K562 (cell line): Measurements from ENCODE around the gene LPAR2. TPM values are rescaled to one million over a fixed set of nuclear protein-coding genes. Genes with fewer than 3 reads are reported as not detected.
A peak's percentile ranks its signal among the peaks of the same experiment; 100 is the strongest.

Experiments used
- CTCFL ChIP-seq: IDR thresholded peaks from 2 replicates; pipeline ENCODE4 v1.6.1; 2011; ENCODE audit warnings: borderline replicate concordance, low read depth, mild to moderate bottlenecking, moderate library complexity, low read length; ENCODE audit not compliant: insufficient read depth, poor library complexity, severe bottlenecking
- ETV6 ChIP-seq, 3 experiments: fragments of 150-350 bp in 1 of 3; sonication (generic) in 1 of 3; formaldehyde crosslinking in 1 of 3; IDR thresholded peaks; 2 replicates each; pipeline versions ENCODE4 v1.6.1 to v1.8.0; 2014 to 2022; ENCODE audit warnings: borderline replicate concordance in 2 of 3, low read depth in 2 of 3, antibody characterized with exemption in 1 of 3, low read length in 1 of 3, mild to moderate bottlenecking in 1 of 3, missing genetic modification reagents in 1 of 3
- HMGN3 ChIP-seq: IDR thresholded peaks from 2 replicates; pipeline ENCODE4 v1.6.1; 2011; ENCODE audit warnings: borderline replicate concordance, low read depth, mild to moderate bottlenecking, mixed read lengths, low read length; ENCODE audit not compliant: insufficient read length; ENCODE audit errors: extremely low read depth
- NKRF ChIP-seq: fragments of 450-650 bp; IDR thresholded peaks from 2 replicates; pipeline ENCODE4 v1.6.1; 2016; ENCODE audit warnings: borderline replicate concordance
- NRF1 ChIP-seq, 2 experiments: fragments of 450-650 bp; IDR thresholded peaks in 1 of 2; conservative IDR thresholded peaks in 1 of 2; 2 replicates each; pipeline ENCODE4 v1.6.1; 2014; ENCODE audit warnings: mild to moderate bottlenecking in 2 of 2
- PHB ChIP-seq: fragments of 250-450 bp; sonication (Bioruptor Pico); IDR thresholded peaks from 2 replicates; pipeline ENCODE4 v1.5.0; 2021
- POLR2AphosphoS5 ChIP-seq: IDR thresholded peaks from 2 replicates; pipeline ENCODE4 v1.6.1; 2011; ENCODE audit warnings: mild to moderate bottlenecking, low read depth, low read length, moderate library complexity; ENCODE audit not compliant: control insufficient read depth, insufficient read depth
- PYGO2 ChIP-seq: fragments of 450-650 bp; IDR thresholded peaks from 2 replicates; pipeline ENCODE4 v1.6.1; 2016; ENCODE audit warnings: mild to moderate bottlenecking, missing genetic modification characterization, moderate library complexity, missing compliant biosample characterization
- ZBTB43 ChIP-seq: sonication (generic); formaldehyde crosslinking; IDR thresholded peaks from 2 replicates; pipeline ENCODE4 v1.8.0; 2023; ENCODE audit warnings: mild to moderate bottlenecking, missing genetic modification reagents
- ZBTB7A ChIP-seq: IDR thresholded peaks from 2 replicates; pipeline ENCODE4 v1.6.1; 2011; ENCODE audit warnings: low read depth, mild to moderate bottlenecking, low read length, moderate library complexity, borderline replicate concordance; ENCODE audit not compliant: control insufficient read depth
- ZC3H11A ChIP-seq: IDR thresholded peaks from 2 replicates; pipeline ENCODE4 v1.6.1; 2012; ENCODE audit warnings: low read depth, low read length, improper control_type of control experiment
- ZNF445 ChIP-seq: fragments of 250-450 bp; sonication (Bioruptor Pico); IDR thresholded peaks from 2 replicates; pipeline ENCODE4 v1.4.0; 2020; ENCODE audit warnings: low read depth, mild to moderate bottlenecking, moderate library complexity
- ZNF584 ChIP-seq: fragments of 200-800 bp; sonication (Bioruptor generic); IDR thresholded peaks from 2 replicates; pipeline ENCODE4 v1.6.1; 2016; ENCODE audit warnings: low read depth, mild to moderate bottlenecking, missing genetic modification characterization, missing compliant biosample characterization
- polyA plus RNA-seq, 8 experiments: library from polyadenylated mRNA; depleted of rRNA in 4 of 8; stranded (reverse) in 5 of 8; unstranded in 3 of 8; fragments of >200 nt; fragmentation: Nextera tagmentation in 2 of 8; fragmentation: Illumina TruSeq in 1 of 8; extraction: Ambion mirVana in 2 of 8; extraction: Trizol in 1 of 8; gene quantifications; 2 replicates each; pipeline versions ENCODE4 v1.2.1 to v1.2.3, GENCODE V29; 2011 to 2014; ENCODE audit warnings: inconsistent platforms in 1 of 8, missing spikeins in 1 of 8
- total RNA-seq, 7 experiments: library from RNA; depleted of rRNA in 6 of 7; stranded (reverse); fragments of >200 nt in 6 of 7; fragmentation: Illumina TruSeq in 2 of 7; extraction: Trizol in 2 of 7; gene quantifications; 2 replicates each; pipeline versions ENCODE4 v1.2.1 to v1.2.3, GENCODE V29; 2011 to 2021; ENCODE audit warnings: low replicate concordance in 1 of 7
- TF ChIP-seq, protein P1 (sequence below): sonication (generic); formaldehyde crosslinking; IDR thresholded peaks from 2 replicates; pipeline ENCODE4 v1.8.1; 2023; ENCODE audit warnings: mild to moderate bottlenecking, missing genetic modification reagents
- TF ChIP-seq, protein P2 (sequence below): fragments of 250-450 bp; sonication (Bioruptor Pico); IDR thresholded peaks from 2 replicates; pipeline ENCODE4 v1.4.0; 2020

LPAR2 gene
- total and polyA plus RNA-seq, 9 of the 15 experiments (the other 6 are each of a cell fraction or from before 2014, with no cell fraction given) = 0.63 to 13.8 (median 4.4) TPM

GRCh38 chr19:19663256-19664120 lies 35.5 kb upstream of the LPAR2 start, which contains the start of gene ATP13A1 (continued):
- TF ChIP-seq CTCFL = peak; percentile 13
- peak; percentile 86 to 89 for TF ChIP-seq NRF1 (conservative IDR thresholded peaks at IDR 0.05 in 1 of 2, IDR thresholded peaks at IDR 0.05 in 1 of 2)
- no peak for TF ChIP-seq PHB (CRISPR knock-in tag)
- no peak for TF ChIP-seq PYGO2 (tag)
- TF ChIP-seq HMGN3 = peak; percentile 28
- TF ChIP-seq POLR2AphosphoS5 = peak; percentile 72
- TF ChIP-seq NKRF = peak; percentile 80; the same call in 1 of the 2 replicates
- no peak for TF ChIP-seq ZC3H11A
- TF ChIP-seq ZBTB43 (CRISPR knock-in tag) = 0 out of 2 replicates have a peak, but pooled peaks have one; percentile 23
- TF ChIP-seq ZNF584 (CRISPR knock-in tag) = peak; percentile 44; the same call in 1 of the 2 replicates
- 0 out of 2 replicates have a peak, but pooled peaks have one; percentile 67 for TF ChIP-seq ZNF445
- TF ChIP-seq, protein P1, sequence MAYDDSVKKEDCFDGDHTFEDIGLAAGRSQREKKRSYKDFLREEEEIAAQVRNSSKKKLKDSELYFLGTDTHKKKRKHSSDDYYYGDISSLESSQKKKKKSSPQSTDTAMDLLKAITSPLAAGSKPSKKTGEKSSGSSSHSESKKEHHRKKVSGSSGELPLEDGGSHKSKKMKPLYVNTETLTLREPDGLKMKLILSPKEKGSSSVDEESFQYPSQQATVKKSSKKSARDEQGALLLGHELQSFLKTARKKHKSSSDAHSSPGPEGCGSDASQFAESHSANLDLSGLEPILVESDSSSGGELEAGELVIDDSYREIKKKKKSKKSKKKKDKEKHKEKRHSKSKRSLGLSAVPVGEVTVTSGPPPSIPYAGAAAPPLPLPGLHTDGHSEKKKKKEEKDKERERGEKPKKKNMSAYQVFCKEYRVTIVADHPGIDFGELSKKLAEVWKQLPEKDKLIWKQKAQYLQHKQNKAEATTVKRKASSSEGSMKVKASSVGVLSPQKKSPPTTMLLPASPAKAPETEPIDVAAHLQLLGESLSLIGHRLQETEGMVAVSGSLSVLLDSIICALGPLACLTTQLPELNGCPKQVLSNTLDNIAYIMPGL (CRISPR knock-in tag) = peak; percentile 58; the same call in 1 of the 2 replicates
- peak; percentile 83 to 96; a peak in 3 of 4 replicates for TF ChIP-seq ETV6 (IDR thresholded peaks at IDR 0.05; ENCODE audit: borderline replicate concordance in 1 of 2, low read depth in 2 of 2, low read length in 1 of 2)
- TF ChIP-seq ETV6 (CRISPR knock-in tag; IDR thresholded peaks at IDR 0.05; ENCODE audit: borderline replicate concordance) = peak; percentile 78; the same call in 1 of the 2 replicates
- TF ChIP-seq ZBTB7A = peak; percentile 59; the same call in 1 of the 2 replicates
- TF ChIP-seq, protein P2, sequence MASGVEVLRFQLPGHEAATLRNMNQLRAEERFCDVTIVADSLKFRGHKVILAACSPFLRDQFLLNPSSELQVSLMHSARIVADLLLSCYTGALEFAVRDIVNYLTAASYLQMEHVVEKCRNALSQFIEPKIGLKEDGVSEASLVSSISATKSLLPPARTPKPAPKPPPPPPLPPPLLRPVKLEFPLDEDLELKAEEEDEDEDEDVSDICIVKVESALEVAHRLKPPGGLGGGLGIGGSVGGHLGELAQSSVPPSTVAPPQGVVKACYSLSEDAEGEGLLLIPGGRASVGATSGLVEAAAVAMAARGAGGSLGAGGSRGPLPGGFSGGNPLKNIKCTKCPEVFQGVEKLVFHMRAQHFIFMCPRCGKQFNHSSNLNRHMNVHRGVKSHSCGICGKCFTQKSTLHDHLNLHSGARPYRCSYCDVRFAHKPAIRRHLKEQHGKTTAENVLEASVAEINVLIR (CRISPR knock-in tag) = peak; percentile 69
